Activated T-helper 17 cell treated with anti-CD3 and anti-CD28 coated beads, Interleukin-2, amount 50 U/mL, for 72 hours (primary cell): ENCODE data around the gene VAMP2. TPM values are rescaled to one million over a fixed set of nuclear protein-coding genes. Genes with fewer than 3 reads are reported as not detected.
"Not testable (repeated sequence)": the region's sequence is repeated elsewhere in the genome, so short reads cannot be mapped to it uniquely, and the experiment has no call there.

Source experiments
- ATAC-seq: fragments of 150-1000 bp; cut with Tn5 transposase; replicated peaks from 2 replicates; pipeline ENCODE4 v1.10.0; 2021; ENCODE audit warnings: mild to moderate bottlenecking, moderate library complexity
- H3K27ac Mint-ChIP-seq: one replicate; pipeline ENCODE4 v1.8.0; 2022; ENCODE audit warnings: mixed read lengths
- H3K27me3 Mint-ChIP-seq: one replicate; pipeline ENCODE4 v1.8.0; 2022; ENCODE audit warnings: mixed read lengths
- H3K36me3 Mint-ChIP-seq: one replicate; pipeline ENCODE4 v1.8.0; 2022; ENCODE audit warnings: low read depth, mild to moderate bottlenecking, mixed read lengths
- H3K4me1 Mint-ChIP-seq: one replicate; pipeline ENCODE4 v1.8.0; 2022; ENCODE audit warnings: mixed read lengths
- H3K4me3 Mint-ChIP-seq: one replicate; pipeline ENCODE4 v1.8.0; 2022; ENCODE audit warnings: mild to moderate bottlenecking, mixed read lengths
- H3K9me3 Mint-ChIP-seq: one replicate; pipeline ENCODE4 v1.8.0; 2022; ENCODE audit warnings: mixed read lengths
- total RNA-seq, 2 donors: library from RNA; stranded (reverse); gene quantifications; one replicate each; pipeline ENCODE4 v1.2.3, GENCODE V29; 2022

VAMP2 gene
- total RNA-seq, 2 donors from 2014 or later: 41.7 to 66.2 TPM

GRCh38 chr17:8186787-8187516 lies 24.2 kb upstream of the VAMP2 start:
- peak; percentile 58 for ATAC-seq
- no peak overlapping the region for H3K4me3 Mint-ChIP-seq
- H3K36me3 Mint-ChIP-seq: no peaks in the 10 kb centered on the region
- H3K9me3 Mint-ChIP-seq: no peaks in the 10 kb centered on the region
- no peak overlapping the region for H3K27ac Mint-ChIP-seq
- H3K4me1 Mint-ChIP-seq: peaks cover 5% of the 10 kb centered on the region
- no peaks in the 10 kb centered on the region for H3K27me3 Mint-ChIP-seq

GRCh38 chr17:8186446-8186786 lies 23.7 kb upstream of the VAMP2 start:
- Mint-ChIP-seq H3K4me1 (peaks cover 5% of the 10 kb centered on the region), H3K27ac (no peak overlapping the region), H3K4me3 (no peak overlapping the region), H3K36me3 (no peaks in the 10 kb centered on the region), H3K9me3 (no peaks in the 10 kb centered on the region), H3K27me3 (no peaks in the 10 kb centered on the region)
- ATAC-seq: no peak

DNA sequence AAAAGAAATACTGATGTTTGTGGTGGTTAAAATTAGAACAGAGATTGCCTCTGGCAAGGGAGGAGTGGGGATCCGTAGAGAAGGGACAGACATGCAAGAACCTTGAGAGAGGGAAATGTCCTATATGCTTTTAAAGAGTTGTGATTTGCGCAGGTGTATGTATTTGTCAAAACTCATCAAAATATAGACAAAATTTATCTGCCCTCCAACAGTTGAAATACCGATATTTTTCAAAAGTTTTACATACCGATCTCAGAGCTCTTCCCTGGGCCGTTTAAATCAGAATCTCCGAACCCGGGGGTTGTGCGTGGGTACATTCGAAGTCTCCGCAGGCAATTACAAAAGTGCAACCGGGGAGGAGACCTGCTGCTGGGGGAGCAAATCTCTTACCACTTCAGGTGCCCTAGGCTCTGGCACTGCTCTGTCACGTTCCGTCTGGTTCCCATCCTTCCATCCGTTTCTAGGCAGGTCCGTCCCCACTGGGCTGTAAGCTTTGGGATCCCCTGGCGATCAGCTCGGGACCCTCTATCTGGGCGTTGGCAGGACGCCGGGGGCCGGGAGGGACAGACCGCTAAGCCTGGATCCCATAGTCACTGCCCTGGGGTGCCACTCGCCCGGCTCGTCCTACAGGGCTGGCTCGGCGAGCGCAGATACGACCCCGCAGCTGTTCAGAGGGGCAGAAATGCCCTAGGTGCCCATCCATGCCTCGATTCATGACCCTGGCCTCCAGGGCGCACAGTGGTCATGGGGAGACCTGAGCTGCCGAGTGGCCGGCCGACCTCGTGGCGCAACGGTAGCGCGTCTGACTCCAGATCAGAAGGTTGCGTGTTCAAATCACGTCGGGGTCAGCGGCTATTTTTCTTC lies 23.1 kb upstream of the VAMP2 start:
- no peaks in the 10 kb centered on the region for H3K27me3 Mint-ChIP-seq
- H3K9me3 Mint-ChIP-seq: no peaks in the 10 kb centered on the region
- H3K27ac Mint-ChIP-seq: no peak overlapping the region
- peaks cover 2% of the 10 kb centered on the region for H3K4me1 Mint-ChIP-seq
- ATAC-seq: peak; percentile 21
- no peaks in the 10 kb centered on the region for H3K36me3 Mint-ChIP-seq
- no peak overlapping the region for H3K4me3 Mint-ChIP-seq

GRCh38 chr17:8176998-8177731 lies 14.4 kb upstream of the VAMP2 start:
- Mint-ChIP-seq H3K27ac (peak overlapping the region; percentile 98), H3K27me3 (no peaks in the 10 kb centered on the region), H3K36me3 (peaks cover 19% of the 10 kb centered on the region), H3K4me3 (peak overlapping the region; percentile 99), H3K4me1 (peaks cover 27% of the 10 kb centered on the region), H3K9me3 (no peaks in the 10 kb centered on the region)
- no peak for ATAC-seq

DNA sequence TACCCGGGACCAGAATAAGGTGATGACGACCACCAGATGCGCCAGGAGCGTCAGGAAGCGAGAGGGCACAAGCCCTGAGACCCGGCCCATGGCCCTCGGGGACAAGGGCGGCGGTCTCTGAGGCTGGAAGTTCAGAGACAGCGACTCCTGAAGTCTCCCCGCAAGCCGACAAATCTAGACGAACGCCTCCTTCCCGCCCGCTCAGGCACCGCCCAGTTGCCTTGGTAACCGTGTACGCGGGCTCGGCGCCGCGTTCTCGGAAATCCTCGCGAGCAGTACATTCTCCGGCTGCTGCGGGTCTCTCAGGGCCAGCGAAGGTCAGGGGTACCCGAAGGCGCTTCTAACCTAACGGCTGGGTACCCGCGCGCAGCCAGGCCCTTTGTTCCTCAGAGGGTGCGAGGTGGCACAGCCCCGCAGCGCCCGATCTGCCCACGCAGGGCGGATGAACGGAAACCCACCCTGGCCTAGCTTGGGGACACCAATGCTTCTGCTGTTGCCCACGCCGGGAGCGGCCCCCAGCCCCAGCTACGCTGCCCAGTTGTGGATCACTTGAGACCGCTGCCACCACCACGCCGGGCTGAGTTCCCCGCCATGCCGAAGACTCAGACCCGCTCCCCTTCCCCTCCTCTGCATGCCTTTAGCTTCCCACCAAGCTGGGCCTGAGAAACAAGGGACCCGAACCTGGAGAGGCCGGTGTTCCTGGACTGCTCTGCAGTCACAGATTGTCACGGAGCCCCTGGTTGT lies 13.6 kb upstream of the VAMP2 start, which contains the start of gene TMEM107:
Gene TMEM107 (minus strand): TSS at position 184 of the 744 bp plus-strand sequence. CDS start 94 bp downstream, at position 90.
- no peaks in the 10 kb centered on the region for H3K27me3 Mint-ChIP-seq
- H3K9me3 Mint-ChIP-seq: no peaks in the 10 kb centered on the region
- peak within 1 kb of the TSS; percentile 99 for H3K4me3 Mint-ChIP-seq
- H3K27ac Mint-ChIP-seq: peak within 1 kb of the TSS; percentile 98
- peaks cover 27% of the 10 kb centered on the region for H3K4me1 Mint-ChIP-seq
- peaks cover 19% of the 10 kb centered on the region for H3K36me3 Mint-ChIP-seq
- peak; percentile 74 for ATAC-seq

- H3K27ac Mint-ChIP-seq: peak overlapping the region; percentile 98
- no peaks in the 10 kb centered on the region for H3K27me3 Mint-ChIP-seq
- peaks cover 27% of the 10 kb centered on the region for H3K4me1 Mint-ChIP-seq
- H3K9me3 Mint-ChIP-seq: no peaks in the 10 kb centered on the region
- ATAC-seq: peak; percentile 12
- peaks cover 19% of the 10 kb centered on the region for H3K36me3 Mint-ChIP-seq
- H3K4me3 Mint-ChIP-seq: peak overlapping the region; percentile 99
Measured at GRCh38 chr17:8175795-8176196, 13.0 kb upstream of the VAMP2 start.

DNA sequence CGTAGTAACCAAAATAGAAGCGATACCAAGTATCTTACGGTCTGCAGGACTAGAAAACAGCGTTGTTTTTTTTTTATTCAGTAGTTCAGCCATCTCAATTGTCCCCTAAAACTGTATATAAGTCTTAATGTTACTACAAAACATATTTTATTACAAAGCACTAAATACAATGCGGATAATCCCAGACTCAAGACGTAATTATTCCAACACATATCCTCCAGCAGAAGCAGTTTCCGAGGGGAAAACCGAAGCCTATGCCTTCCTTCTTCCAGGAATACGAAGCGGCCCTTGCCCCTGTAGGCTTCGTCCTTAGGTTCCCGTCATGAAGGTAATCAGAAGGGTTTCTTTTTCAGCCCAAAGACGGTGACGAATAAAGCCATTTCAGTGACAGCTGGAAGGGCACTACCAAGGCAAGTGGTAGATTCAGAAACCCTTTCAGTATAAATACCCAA lies 11.1 kb upstream of the VAMP2 start:
- no peaks in the 10 kb centered on the region for H3K27me3 Mint-ChIP-seq
- peaks cover 27% of the 10 kb centered on the region for H3K4me1 Mint-ChIP-seq
- H3K9me3 Mint-ChIP-seq: no peaks in the 10 kb centered on the region
- peak overlapping the region; percentile 99 for H3K4me3 Mint-ChIP-seq
- no peak for ATAC-seq
- H3K27ac Mint-ChIP-seq: peak overlapping the region; percentile 99
- H3K36me3 Mint-ChIP-seq: peaks cover 19% of the 10 kb centered on the region

GRCh38 chr17:8173056-8173870 lies 10.5 kb upstream of the VAMP2 start:
- peaks cover 19% of the 10 kb centered on the region for H3K36me3 Mint-ChIP-seq
- H3K27me3 Mint-ChIP-seq: no peaks in the 10 kb centered on the region
- peak overlapping the region; percentile 99 for H3K4me3 Mint-ChIP-seq
- peak overlapping the region; percentile 99 for H3K27ac Mint-ChIP-seq
- ATAC-seq: peak; percentile 81
- H3K4me1 Mint-ChIP-seq: peaks cover 27% of the 10 kb centered on the region
- H3K9me3 Mint-ChIP-seq: no peaks in the 10 kb centered on the region

- H3K27me3 Mint-ChIP-seq, ATAC-seq, H3K9me3 Mint-ChIP-seq, H3K27ac Mint-ChIP-seq, H3K4me3 Mint-ChIP-seq: not testable (repeated sequence)
- H3K4me1 Mint-ChIP-seq: peaks cover 19% of the 10 kb centered on the region
- H3K36me3 Mint-ChIP-seq: peaks cover 15% of the 10 kb centered on the region
Measured at GRCh38 chr17:8170186-8170585, 7.4 kb upstream of the VAMP2 start.

- Mint-ChIP-seq H3K4me3 (no peak overlapping the region), H3K27me3 (no peaks in the 10 kb centered on the region), H3K9me3 (no peaks in the 10 kb centered on the region), H3K27ac (no peak overlapping the region), H3K4me1 (peaks cover 7% of the 10 kb centered on the region), H3K36me3 (peaks cover 6% of the 10 kb centered on the region)
- no peak for ATAC-seq
Measured at GRCh38 chr17:8167526-8167925, 4.8 kb upstream of the VAMP2 start.

DNA sequence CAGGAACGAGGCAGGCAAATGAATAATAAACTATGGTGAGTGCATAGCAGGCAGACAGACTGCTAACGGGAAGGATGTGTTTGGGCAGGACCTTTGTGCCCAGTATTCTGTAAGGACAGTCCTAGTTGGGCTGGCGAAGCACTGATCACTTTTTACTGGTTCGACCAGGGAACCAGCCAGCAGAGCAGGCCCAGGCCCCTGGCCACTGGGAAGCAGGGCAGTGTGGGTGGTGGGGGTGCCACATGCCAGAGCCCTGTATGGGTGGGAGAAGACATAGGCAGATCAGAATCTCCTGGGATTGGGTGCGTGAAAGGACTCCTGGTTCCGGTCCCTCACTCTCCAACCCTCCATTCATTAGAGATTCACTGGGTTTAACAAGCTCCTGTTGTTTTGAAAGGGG lies 4.0 kb upstream of the VAMP2 start:
- no peak for ATAC-seq
- no peak overlapping the region for H3K27ac Mint-ChIP-seq
- H3K9me3 Mint-ChIP-seq: no peaks in the 10 kb centered on the region
- H3K4me3 Mint-ChIP-seq: no peak overlapping the region
- H3K36me3 Mint-ChIP-seq: peaks cover 13% of the 10 kb centered on the region
- H3K4me1 Mint-ChIP-seq: peaks cover 7% of the 10 kb centered on the region
- no peaks in the 10 kb centered on the region for H3K27me3 Mint-ChIP-seq

DNA sequence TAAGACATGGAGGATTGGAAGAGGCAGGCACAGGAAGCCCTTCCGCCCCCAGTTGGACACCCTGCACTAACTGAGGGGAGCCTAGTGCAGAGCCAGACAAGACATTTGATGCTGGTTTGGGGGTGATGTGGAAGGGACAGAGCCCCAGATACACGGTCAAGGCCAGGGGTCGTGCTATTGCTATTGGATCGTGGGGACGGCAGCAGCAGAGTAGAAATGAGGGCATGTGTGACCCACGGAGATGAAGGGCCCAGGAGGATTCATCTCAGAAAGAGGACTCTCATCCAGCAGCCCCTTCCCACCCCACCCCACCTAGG lies 2.0 kb upstream of the VAMP2 start:
- H3K27me3 Mint-ChIP-seq: no peaks in the 10 kb centered on the region
- H3K4me1 Mint-ChIP-seq: peaks cover 21% of the 10 kb centered on the region
- ATAC-seq: no peak
- H3K4me3 Mint-ChIP-seq: peak overlapping the region; percentile 84
- H3K27ac Mint-ChIP-seq: peak overlapping the region; percentile 90
- no peaks in the 10 kb centered on the region for H3K9me3 Mint-ChIP-seq
- H3K36me3 Mint-ChIP-seq: peaks cover 33% of the 10 kb centered on the region

DNA sequence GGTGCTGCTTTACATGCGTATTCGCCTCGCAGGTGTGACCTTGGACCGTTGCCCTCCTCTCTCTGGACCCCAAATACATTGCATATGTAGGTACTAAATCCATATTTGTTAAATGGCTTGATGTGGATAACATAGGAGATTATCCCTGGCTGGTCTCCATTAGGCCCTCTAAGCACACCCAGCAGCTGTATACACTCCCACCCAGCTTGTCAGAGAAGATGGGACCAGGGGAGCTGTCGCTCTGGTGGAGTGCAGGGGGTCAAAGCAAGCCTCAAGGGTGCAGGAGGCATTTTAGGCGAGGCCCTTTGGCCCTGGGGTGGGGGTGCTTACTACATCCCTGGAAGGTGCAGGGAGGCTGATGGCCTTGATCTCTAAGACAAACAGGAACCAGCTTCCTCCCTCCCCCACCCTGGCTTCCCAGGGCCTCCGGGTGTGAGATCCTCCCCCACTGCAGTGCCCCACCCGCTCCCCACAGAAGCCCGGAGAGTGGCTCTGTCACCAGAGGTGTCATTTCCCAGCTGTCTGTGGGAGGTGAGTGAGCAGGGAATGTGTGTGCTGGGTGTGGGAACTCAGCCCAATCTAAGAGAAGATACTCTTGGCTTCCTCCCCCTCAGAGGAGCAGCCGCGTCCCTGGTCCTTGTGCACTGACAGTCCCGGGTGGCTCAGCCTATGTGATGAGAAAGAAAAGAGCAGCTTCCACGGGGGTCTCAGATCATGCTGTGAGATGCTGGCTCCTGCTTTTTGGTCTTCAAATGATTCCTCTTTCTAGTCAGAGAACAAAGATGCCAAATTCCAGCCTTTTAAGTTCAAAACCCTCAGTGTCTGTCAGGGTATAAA lies 1.4 kb upstream of the VAMP2 start:
- Mint-ChIP-seq H3K4me1 (peaks cover 25% of the 10 kb centered on the region), H3K27me3 (no peaks in the 10 kb centered on the region), H3K27ac (peak overlapping the region; percentile 90), H3K36me3 (peaks cover 38% of the 10 kb centered on the region), H3K9me3 (no peaks in the 10 kb centered on the region), H3K4me3 (peak overlapping the region; percentile 84)
- ATAC-seq: peak; percentile 87
